ENCODE results near the gene DENND6B. TPM values are rescaled to one million over a fixed set of nuclear protein-coding genes. Genes with fewer than 3 reads are reported as not detected.

DENND6B gene
- total and polyA plus RNA-seq, 2 of the 13 experiments (the other 11 are each of a cell fraction or from before 2014, with no cell fraction given), result 0.95 to 3.8 TPM

DNA sequence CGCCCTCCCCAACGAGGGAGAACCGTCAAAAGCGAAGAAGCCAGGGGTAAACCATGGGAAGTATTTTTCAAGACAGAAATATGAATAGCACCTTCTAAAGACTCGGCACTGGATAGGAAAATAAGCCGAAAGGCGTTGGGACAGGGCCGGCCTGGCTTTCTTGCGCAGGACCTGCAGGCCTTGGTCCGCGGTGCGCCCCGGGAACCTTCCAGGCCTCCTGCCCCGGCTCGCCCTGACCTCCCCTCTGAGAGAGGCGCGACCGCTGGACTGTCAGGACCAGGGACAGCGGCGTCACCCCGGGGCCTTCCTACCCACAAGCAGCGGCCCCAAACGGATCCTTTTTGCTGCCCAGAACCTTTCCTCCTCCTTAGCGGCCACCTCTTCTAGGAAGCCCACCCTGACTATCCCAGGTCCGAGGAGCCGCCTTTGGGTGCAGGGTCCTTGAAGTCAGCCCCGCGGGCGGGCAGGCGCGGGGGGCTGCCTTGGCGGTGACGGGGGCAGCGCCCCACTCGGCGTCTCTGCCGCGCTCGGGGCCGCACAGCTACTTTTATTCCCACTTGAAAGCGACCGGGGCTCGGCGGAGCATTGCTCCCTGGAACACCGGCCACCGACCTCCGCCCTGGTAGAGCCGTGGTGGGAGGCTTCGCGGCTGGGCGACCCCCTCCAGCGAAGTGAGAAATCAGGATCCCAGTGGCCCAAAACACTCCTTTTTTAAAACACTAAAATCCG is 56.0 kb downstream of the DENND6B start (continued):
- TF ChIP-seq AKNA (CRISPR knock-in tag; IDR thresholded peaks at IDR 0.05; ENCODE audit: borderline replicate concordance) (0 out of 2 replicates have a peak, but pooled peaks have one; percentile 37), ZBTB1 (CRISPR knock-in tag; IDR thresholded peaks at IDR 0.05; ENCODE audit: borderline replicate concordance) (peak; percentile 70; the same call in 1 of the 2 replicates), PRPF4 (IDR thresholded peaks at IDR 0.05; ENCODE audit: low read depth, low read length, poor library complexity, severe bottlenecking) (no peak), ZBTB7A (CRISPR knock-in tag; IDR thresholded peaks at IDR 0.05) (no peak), JDP2 (CRISPR knock-in tag; IDR thresholded peaks at IDR 0.05; ENCODE audit: borderline replicate concordance) (no peak), ZNF335 (CRISPR knock-in tag; IDR thresholded peaks at IDR 0.05) (peak; percentile 76; the same call in 1 of the 2 replicates), NFE2L1 (CRISPR knock-in tag; IDR thresholded peaks at IDR 0.05; ENCODE audit: borderline replicate concordance) (no peak), REXO4 (CRISPR knock-in tag; IDR thresholded peaks at IDR 0.05; ENCODE audit: borderline replicate concordance) (no peak), PCBP1 (IDR thresholded peaks at IDR 0.05; ENCODE audit: borderline replicate concordance, low read depth, low read length) (no peak), THAP11 (CRISPR knock-in tag; IDR thresholded peaks at IDR 0.05) (peak; percentile 52; the same call in 1 of the 2 replicates), PHF20 (CRISPR knock-in tag; IDR thresholded peaks at IDR 0.05) (no peak), ZFAT (CRISPR knock-in tag; conservative IDR thresholded peaks at IDR 0.05) (no peak), IRX3 (CRISPR knock-in tag; IDR thresholded peaks at IDR 0.05; ENCODE audit: borderline replicate concordance, low read depth) (peak; percentile 80; the same call in 1 of the 2 replicates), E2F5 (CRISPR knock-in tag; conservative IDR thresholded peaks at IDR 0.05) (peak; percentile 60; the same call in 1 of the 2 replicates), GABPA (IDR thresholded peaks at IDR 0.05; ENCODE audit: low read depth, low read length) (no peak), GABPA (CRISPR knock-in tag; IDR thresholded peaks at IDR 0.05; ENCODE audit: low read depth) (no peak), HOXA3 (CRISPR knock-in tag; IDR thresholded peaks at IDR 0.05) (peak; percentile 44; the same call in 1 of the 2 replicates), CHD2 (IDR thresholded peaks at IDR 0.05; ENCODE audit: low read depth, low read length) (no peak), FOXK1 (CRISPR knock-in tag; IDR thresholded peaks at IDR 0.05; ENCODE audit: borderline replicate concordance, low read depth) (peak; percentile 66; the same call in 1 of the 2 replicates), CC2D1A (CRISPR knock-in tag; IDR thresholded peaks at IDR 0.05) (no peak), ZNF564 (CRISPR knock-in tag; IDR thresholded peaks at IDR 0.05) (0 out of 2 replicates have a peak, but pooled peaks have one; percentile 54), U2AF2 (IDR thresholded peaks at IDR 0.05; ENCODE audit: low read depth, low read length) (no peak)
- TF ChIP-seq, protein P1, sequence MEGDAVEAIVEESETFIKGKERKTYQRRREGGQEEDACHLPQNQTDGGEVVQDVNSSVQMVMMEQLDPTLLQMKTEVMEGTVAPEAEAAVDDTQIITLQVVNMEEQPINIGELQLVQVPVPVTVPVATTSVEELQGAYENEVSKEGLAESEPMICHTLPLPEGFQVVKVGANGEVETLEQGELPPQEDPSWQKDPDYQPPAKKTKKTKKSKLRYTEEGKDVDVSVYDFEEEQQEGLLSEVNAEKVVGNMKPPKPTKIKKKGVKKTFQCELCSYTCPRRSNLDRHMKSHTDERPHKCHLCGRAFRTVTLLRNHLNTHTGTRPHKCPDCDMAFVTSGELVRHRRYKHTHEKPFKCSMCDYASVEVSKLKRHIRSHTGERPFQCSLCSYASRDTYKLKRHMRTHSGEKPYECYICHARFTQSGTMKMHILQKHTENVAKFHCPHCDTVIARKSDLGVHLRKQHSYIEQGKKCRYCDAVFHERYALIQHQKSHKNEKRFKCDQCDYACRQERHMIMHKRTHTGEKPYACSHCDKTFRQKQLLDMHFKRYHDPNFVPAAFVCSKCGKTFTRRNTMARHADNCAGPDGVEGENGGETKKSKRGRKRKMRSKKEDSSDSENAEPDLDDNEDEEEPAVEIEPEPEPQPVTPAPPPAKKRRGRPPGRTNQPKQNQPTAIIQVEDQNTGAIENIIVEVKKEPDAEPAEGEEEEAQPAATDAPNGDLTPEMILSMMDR (CRISPR knock-in tag; IDR thresholded peaks at IDR 0.05), result no peak; the same call in 1 of the 2 replicates

Measured in HepG2 (cell line).